ENCODE measurements around the gene PDE4D. TPM values are rescaled to one million over a fixed set of nuclear protein-coding genes. Genes with fewer than 3 reads are reported as not detected.

The PDE4D gene
- total and polyA plus RNA-seq, 2 of the 4 experiments (the other 2 are of a cell fraction) = 1.4 to 7.9 TPM

DNA sequence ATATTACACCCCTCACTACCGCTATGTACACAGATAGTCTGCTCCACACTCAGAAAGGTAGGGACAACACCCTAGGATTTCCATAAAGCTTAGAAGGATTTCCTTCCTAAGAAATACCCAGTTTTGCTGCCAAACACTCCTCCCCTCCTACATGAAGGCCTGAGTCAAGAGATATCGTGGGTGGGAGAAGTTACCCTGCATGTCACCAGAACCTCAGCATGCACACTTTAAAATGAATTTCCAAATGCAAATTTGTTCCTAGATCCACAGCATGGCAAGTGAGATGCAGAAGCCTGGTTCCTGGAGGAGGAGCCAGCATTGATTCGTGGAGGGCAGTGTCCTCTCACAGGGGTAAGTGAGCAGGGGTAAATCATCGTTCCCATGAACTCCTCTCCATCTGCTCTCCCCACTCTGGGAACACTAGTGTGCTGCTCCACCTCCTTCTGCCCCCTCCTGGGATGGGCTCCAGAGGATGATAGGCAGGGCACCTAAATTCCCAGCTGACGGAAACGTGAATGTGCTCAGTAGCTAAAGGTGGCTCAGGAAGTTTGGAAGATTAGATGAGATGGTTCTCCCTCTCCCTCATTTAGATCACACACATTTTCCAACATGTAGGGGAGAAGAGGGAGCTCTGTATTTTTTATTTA, 76.7 kb downstream of the PDE4D start:
- H3K23ac ChIP-seq (ENCODE audit: low read depth, low read length) = no peak overlapping the region
- no peak overlapping the region for H2AK5ac ChIP-seq (ENCODE audit: low read depth, low read length)
- H3K27me3 ChIP-seq (ENCODE audit: control insufficient read depth, insufficient read depth, low read length) = no peaks in the 10 kb centered on the region; the same call in 1 of the 2 replicates
- dilution Hi-C loops (cut with HindIII; ENCODE audit: low sequenced_read_pairs, unreplicated experiment) = no loop called here
- intact Hi-C loops (cut with micrococcal nuclease) = no loop called here
- H3K9ac ChIP-seq (ENCODE audit: low read depth, low read length) = no peak overlapping the region
- no TSS peak for BruUV-seq (replicated peaks)
- no peak overlapping the region for H3K14ac ChIP-seq (replicated peaks; ENCODE audit: low read depth, low read length)
- ChIA-PET CTCF (interaction anchor here (0.9 to 1.2 kb wide), 2 partner anchors 7 to 10 kb away, joined by 3 read pairs; no protein-coding TSS in a partner anchor), POLR2A (ENCODE audit: unreplicated experiment) (no interaction called here)
- H2BK20ac ChIP-seq (ENCODE audit: low read depth, low read length) = no peak overlapping the region
- no peak overlapping the region for H4K5ac ChIP-seq (ENCODE audit: low read depth, low read length)
- ATAC-seq (ENCODE audit: low read depth) = no peak
- H4K8ac ChIP-seq (ENCODE audit: low read depth in 2 of 2, low read length in 2 of 2) = no peak overlapping the region
- H3K4me2 ChIP-seq (ENCODE audit: low read depth, low read length) = no peak overlapping the region
- H3K4me3 ChIP-seq (ENCODE audit: insufficient read depth, low read depth, low read length) = no peak overlapping the region
- no peaks in the 10 kb centered on the region for H3K36me3 ChIP-seq (ENCODE audit: control insufficient read depth, insufficient read depth, low read length)
- DNase-seq = no peak
- TF ChIP-seq BHLHE40 (IDR thresholded peaks at IDR 0.05; ENCODE audit: low read depth, low read length) = no peak
- TF ChIP-seq CHD1 (IDR thresholded peaks at IDR 0.05; ENCODE audit: low read depth, low read length) = no peak
- TF ChIP-seq MAFK (IDR thresholded peaks at IDR 0.05; ENCODE audit: low read depth, low read length) = no peak
- no peak for TF ChIP-seq RAD21 (IDR thresholded peaks at IDR 0.05; ENCODE audit: low read length)
- TF ChIP-seq MAZ (IDR thresholded peaks at IDR 0.05; ENCODE audit: borderline replicate concordance, low read depth, low read length) = no peak
- TF ChIP-seq MXI1 (IDR thresholded peaks at IDR 0.05; ENCODE audit: borderline replicate concordance, low read depth, low read length) = no peak
- TF ChIP-seq, protein P1, sequence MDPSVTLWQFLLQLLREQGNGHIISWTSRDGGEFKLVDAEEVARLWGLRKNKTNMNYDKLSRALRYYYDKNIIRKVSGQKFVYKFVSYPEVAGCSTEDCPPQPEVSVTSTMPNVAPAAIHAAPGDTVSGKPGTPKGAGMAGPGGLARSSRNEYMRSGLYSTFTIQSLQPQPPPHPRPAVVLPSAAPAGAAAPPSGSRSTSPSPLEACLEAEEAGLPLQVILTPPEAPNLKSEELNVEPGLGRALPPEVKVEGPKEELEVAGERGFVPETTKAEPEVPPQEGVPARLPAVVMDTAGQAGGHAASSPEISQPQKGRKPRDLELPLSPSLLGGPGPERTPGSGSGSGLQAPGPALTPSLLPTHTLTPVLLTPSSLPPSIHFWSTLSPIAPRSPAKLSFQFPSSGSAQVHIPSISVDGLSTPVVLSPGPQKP (IDR thresholded peaks at IDR 0.05; ENCODE audit: borderline replicate concordance, low read depth, low read length) = no peak
- TF ChIP-seq, protein P2, sequence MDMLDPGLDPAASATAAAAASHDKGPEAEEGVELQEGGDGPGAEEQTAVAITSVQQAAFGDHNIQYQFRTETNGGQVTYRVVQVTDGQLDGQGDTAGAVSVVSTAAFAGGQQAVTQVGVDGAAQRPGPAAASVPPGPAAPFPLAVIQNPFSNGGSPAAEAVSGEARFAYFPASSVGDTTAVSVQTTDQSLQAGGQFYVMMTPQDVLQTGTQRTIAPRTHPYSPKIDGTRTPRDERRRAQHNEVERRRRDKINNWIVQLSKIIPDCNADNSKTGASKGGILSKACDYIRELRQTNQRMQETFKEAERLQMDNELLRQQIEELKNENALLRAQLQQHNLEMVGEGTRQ (IDR thresholded peaks at IDR 0.05; ENCODE audit: low read depth, low read length) = no peak
- no peak for TF ChIP-seq RCOR1 (IDR thresholded peaks at IDR 0.05; ENCODE audit: insufficient replicate concordance, low read length)
- TF ChIP-seq FOS (IDR thresholded peaks at IDR 0.05; ENCODE audit: low read depth, low read length) = no peak
- TF ChIP-seq NFE2L2 (IDR thresholded peaks at IDR 0.05; ENCODE audit: low read depth, low read length) = no peak
- TF ChIP-seq RFX5 (IDR thresholded peaks at IDR 0.05; ENCODE audit: low read depth, low read length) = no peak
- WGBS, 2 experiments (ENCODE audit: extremely low coverage in 2 of 2, insufficient read length in 1 of 2) = no CpG with 5 or more reads among the region's 6 CpGs
- H3K56ac ChIP-seq (ENCODE audit: extremely low read depth, insufficient read depth, low read length) = no peak overlapping the region
- H3K18ac ChIP-seq (ENCODE audit: low read depth, low read length) = no peak overlapping the region
- H2BK120ac ChIP-seq (ENCODE audit: low read depth, low read length) = no peak overlapping the region
- H3K9me1 ChIP-seq (ENCODE audit: insufficient read depth, low read length) = no peaks in the 10 kb centered on the region
- in situ Hi-C loops (cut with MboI; ENCODE audit: low sequenced_read_pairs) = loop anchor here (10.0 to 25.0 kb wide), 4 partner anchors 348 to 858 kb away; no protein-coding TSS in a partner anchor
- H3K79me1 ChIP-seq (ENCODE audit: low read depth in 1 of 2, low read length in 2 of 2) = no peaks in the 10 kb centered on the region
- H3K27ac ChIP-seq (ENCODE audit: insufficient read depth, low read length) = no peak overlapping the region
- H2BK15ac ChIP-seq (ENCODE audit: low read depth, low read length) = no peak overlapping the region
- H4K20me1 ChIP-seq (ENCODE audit: insufficient read depth, low read length) = no peaks in the 10 kb centered on the region
- no peak overlapping the region for H4K91ac ChIP-seq (ENCODE audit: insufficient read depth, low read depth, low read length)
- H3K4me1 ChIP-seq (ENCODE audit: control insufficient read depth, insufficient read depth, low read length) = no peaks in the 10 kb centered on the region
- H3K4ac ChIP-seq (ENCODE audit: low read depth, low read length) = no peak overlapping the region
- H2BK5ac ChIP-seq (ENCODE audit: low read depth, low read length, poor library complexity, severe bottlenecking) = no peak overlapping the region
- no peaks in the 10 kb centered on the region for H3K9me3 ChIP-seq (ENCODE audit: control insufficient read depth, insufficient read depth, low read length)
- H2AFZ ChIP-seq (replicated peaks; ENCODE audit: low read length, poor library complexity) = no peak overlapping the region
- H2AK9ac ChIP-seq (replicated peaks; ENCODE audit: low read depth, low read length, poor library complexity) = no peak overlapping the region

Measured in IMR-90 (cell line).